Bronchial epithelial cell (primary cell): ENCODE measurements around the gene ARSG. TPM values are rescaled to one million over a fixed set of nuclear protein-coding genes. Genes with fewer than 3 reads are reported as not detected.

Source experiments
- DNase-seq: peaks from one replicate; pipeline ENCODE4 v3.0.0-alpha.2; 2010; ENCODE audit warnings: low read depth
- FAIRE-seq: peaks from 2 replicates; lab custom pipeline; 2011; peaks lifted over from hg19 to GRCh38; lab: Jason Lieb, UNC
- H3K27me3 ChIP-seq: 2 replicates; pipeline ENCODE4 v1.5.1; 2011; ENCODE audit warnings: low read length; ENCODE audit not compliant: control insufficient read depth, insufficient read depth
- H3K36me3 ChIP-seq: 2 replicates; pipeline ENCODE4 v1.5.1; 2011; ENCODE audit warnings: low read length; ENCODE audit not compliant: control insufficient read depth, insufficient read depth
- H3K4me3 ChIP-seq: 2 replicates; pipeline ENCODE4 v1.5.1; 2011; ENCODE audit warnings: mild to moderate bottlenecking, low read depth, low read length, control low read depth
- total RNA-seq: library from RNA; depleted of rRNA; stranded (reverse); fragments of >200 nt; gene quantifications from 2 replicates; pipeline ENCODE4 v1.2.1, GENCODE V29; 2014
- TF ChIP-seq, protein P1 (sequence below): IDR thresholded peaks from 2 replicates; pipeline ENCODE4 v1.5.1; 2011; ENCODE audit warnings: mild to moderate bottlenecking, moderate library complexity, low read length, control low read depth, inconsistent platforms; ENCODE audit not compliant: insufficient read depth, severe bottlenecking

The ARSG gene
- total RNA-seq, 1 donor from 2014 or later: 0.79 TPM

DNA sequence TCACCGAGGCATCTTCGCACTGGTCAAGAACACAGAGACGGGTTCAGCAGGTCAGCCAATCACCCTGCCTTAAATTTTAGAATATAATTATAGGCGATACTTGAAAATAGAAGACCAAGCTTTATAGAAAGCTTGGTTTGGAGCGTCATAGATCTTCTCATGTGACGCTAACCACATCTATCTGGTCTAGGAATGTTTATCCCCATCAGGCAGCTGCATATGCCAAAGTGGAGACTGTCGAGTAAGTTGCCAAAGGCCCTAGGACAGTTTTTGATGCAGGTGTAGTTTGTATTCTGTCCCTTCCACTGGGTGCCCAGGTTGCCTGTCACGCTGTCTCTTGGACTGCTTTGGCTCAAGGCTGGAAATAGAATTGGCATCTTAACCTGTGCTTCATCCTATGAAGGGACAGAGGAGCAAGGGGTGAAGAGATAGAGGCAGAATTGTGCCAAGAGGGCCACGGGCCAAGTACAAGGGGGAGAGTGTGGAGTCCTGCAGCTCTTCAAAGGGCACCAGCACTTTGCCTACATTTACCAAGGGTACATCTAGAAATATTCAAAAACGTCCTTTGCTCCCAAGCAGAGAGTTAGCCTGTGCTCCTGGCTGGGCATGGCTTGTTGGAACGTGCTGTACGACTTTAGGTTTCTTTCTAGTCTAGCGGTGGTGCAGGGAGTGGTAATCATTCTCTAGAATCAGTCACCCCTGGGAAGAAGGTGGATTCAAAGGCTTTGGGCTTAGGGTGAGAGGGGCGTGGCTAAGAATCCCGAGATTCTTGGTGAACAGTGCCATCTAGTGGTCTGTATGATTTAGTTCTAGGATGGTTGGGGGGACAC lies 171.3 kb downstream of the ARSG start:
- peak; percentile 89 for DNase-seq
- H3K4me3 ChIP-seq: no peak overlapping the region
- no peaks in the 10 kb centered on the region for H3K36me3 ChIP-seq
- FAIRE-seq: peak; percentile 68
- no peaks in the 10 kb centered on the region for H3K27me3 ChIP-seq
- TF ChIP-seq, protein P1, sequence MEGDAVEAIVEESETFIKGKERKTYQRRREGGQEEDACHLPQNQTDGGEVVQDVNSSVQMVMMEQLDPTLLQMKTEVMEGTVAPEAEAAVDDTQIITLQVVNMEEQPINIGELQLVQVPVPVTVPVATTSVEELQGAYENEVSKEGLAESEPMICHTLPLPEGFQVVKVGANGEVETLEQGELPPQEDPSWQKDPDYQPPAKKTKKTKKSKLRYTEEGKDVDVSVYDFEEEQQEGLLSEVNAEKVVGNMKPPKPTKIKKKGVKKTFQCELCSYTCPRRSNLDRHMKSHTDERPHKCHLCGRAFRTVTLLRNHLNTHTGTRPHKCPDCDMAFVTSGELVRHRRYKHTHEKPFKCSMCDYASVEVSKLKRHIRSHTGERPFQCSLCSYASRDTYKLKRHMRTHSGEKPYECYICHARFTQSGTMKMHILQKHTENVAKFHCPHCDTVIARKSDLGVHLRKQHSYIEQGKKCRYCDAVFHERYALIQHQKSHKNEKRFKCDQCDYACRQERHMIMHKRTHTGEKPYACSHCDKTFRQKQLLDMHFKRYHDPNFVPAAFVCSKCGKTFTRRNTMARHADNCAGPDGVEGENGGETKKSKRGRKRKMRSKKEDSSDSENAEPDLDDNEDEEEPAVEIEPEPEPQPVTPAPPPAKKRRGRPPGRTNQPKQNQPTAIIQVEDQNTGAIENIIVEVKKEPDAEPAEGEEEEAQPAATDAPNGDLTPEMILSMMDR: peak; percentile 57

DNA sequence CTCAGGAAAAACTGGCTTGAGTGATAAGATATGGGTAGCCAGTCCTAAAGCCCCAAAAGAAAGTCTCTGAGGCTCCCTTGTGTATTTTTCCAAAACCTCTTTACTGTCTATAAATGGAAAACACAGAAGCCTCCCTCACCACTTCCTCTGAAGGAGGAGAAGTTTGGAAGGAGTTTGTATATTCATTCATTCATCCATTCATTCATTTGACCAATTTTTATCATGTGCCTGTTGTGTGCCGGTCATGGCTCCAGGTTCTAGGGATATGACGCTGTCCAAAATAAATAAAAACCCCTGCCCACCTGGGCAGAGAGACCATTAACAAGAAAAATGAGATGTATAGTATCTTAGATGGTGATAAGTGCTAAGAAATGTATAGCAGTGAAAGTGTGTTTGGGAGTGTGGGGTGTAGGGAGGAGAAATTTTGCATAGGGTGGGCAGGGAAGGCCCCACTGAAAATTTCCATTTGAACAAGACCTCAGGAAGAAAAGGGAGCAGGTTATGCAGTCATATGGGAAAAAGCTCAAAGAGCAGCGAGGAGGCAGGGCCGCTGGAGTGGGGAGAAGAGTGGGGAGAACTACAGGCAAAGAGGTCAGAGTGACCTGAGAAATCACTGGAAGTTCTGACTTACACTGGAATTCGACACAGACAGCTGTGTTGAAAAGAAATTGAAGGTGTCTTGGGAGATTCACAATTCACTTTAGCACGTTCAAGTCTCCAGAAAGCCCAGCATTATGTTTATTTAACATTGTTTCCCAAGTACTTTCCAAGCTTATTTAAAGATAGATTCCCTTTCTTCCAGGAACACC lies 172.1 kb downstream of the ARSG start:
- Histone ChIP-seq H3K4me3 (no peak overlapping the region), H3K27me3 (no peaks in the 10 kb centered on the region), H3K36me3 (no peaks in the 10 kb centered on the region)
- FAIRE-seq (no peak), DNase-seq (no peak)
- TF ChIP-seq, protein P1: no peak

DNA sequence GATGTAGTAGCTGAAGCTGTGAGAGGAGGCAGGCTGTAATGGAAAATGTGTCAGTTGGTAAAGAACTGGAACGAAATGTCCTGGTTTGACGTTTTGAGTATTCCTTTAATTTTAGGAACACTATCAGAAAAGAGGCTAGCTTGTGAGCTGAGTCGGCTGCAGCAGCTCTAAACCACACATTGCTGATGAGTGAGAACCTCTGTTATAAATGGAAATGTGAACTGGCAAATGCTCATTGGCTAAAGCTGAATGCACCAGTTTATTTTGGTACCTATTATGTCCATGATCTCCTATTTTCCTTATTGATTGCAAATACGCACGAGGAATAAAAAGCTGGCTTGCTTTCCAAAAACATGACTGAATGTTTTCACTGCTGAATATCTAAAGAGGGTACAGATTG lies 177.0 kb downstream of the ARSG start:
- DNase-seq: no peak
- no peak for FAIRE-seq
- no peaks in the 10 kb centered on the region for H3K36me3 ChIP-seq
- peaks cover 1% of the 10 kb centered on the region for H3K27me3 ChIP-seq
- TF ChIP-seq, protein P1: no peak
- no peak overlapping the region for H3K4me3 ChIP-seq

DNA sequence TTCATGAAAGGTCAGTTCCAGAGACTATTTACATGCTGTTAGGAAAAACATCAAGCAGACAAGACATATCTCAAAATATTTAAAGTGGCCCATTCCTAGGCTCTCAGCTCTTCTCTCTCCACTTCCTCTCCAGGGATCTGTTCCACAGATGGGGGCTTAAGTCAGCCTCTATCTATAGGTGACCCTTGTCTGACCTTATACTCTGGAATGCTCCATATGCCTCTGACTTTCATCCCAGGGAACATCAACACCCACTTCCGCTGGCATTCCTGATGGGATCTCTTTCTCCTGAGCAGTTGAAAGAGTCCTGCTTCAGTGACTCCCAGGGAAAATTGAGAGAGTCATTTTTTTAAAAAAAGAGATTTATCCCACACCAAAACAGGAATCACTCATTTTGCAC lies 177.5 kb downstream of the ARSG start:
- Histone ChIP-seq H3K27me3 (peaks cover 1% of the 10 kb centered on the region), H3K4me3 (no peak overlapping the region), H3K36me3 (no peaks in the 10 kb centered on the region)
- TF ChIP-seq, protein P1: no peak
- FAIRE-seq: no peak
- DNase-seq: no peak

Other genes with a start within 250 kb of the ARSG start
- gene AMZ2, start 43.5 kb upstream of the ARSG start, total RNA-seq: 107 and 109 TPM in 2 replicates
- under 0.01 and 0.26 TPM in 2 replicates for gene SLC16A6, start 368 bp upstream of the ARSG start, total RNA-seq
- gene WIPI1, start 166.0 kb downstream of the ARSG start, total RNA-seq: 79.5 and 86.0 TPM in 2 replicates
- gene PRKAR1A, start 220.9 kb downstream of the ARSG start, total RNA-seq: 226 and 248 TPM in 2 replicates